Astrocyte of the spinal cord (primary cell): Measurements from ENCODE around the gene ZNF70.

ENCODE experiments used
- DNase-seq: peaks from one replicate; pipeline ENCODE4 v3.0.0; 2011; ENCODE audit warnings: low read depth, low spot score
- H3K4me3 ChIP-seq: 2 replicates; pipeline ENCODE4 v1.5.1; 2011; ENCODE audit warnings: low read depth, mild to moderate bottlenecking, low read length, moderate library complexity
- in situ Hi-C: cut with HindIII; loops from 2 replicates; pipeline ENCODE4 v1.10.0; 2017; ENCODE audit warnings: low sequenced_read_pairs
- TF ChIP-seq, protein P1 (sequence below): IDR thresholded peaks from 2 replicates; pipeline ENCODE4 v1.5.1; 2012; ENCODE audit warnings: low read depth, mild to moderate bottlenecking, low read length, inconsistent platforms

Gene ZNF70

GRCh38 chr22:23704829-23705228, 46.1 kb downstream of the ZNF70 start:
- no peak for DNase-seq
- TF ChIP-seq, protein P1, sequence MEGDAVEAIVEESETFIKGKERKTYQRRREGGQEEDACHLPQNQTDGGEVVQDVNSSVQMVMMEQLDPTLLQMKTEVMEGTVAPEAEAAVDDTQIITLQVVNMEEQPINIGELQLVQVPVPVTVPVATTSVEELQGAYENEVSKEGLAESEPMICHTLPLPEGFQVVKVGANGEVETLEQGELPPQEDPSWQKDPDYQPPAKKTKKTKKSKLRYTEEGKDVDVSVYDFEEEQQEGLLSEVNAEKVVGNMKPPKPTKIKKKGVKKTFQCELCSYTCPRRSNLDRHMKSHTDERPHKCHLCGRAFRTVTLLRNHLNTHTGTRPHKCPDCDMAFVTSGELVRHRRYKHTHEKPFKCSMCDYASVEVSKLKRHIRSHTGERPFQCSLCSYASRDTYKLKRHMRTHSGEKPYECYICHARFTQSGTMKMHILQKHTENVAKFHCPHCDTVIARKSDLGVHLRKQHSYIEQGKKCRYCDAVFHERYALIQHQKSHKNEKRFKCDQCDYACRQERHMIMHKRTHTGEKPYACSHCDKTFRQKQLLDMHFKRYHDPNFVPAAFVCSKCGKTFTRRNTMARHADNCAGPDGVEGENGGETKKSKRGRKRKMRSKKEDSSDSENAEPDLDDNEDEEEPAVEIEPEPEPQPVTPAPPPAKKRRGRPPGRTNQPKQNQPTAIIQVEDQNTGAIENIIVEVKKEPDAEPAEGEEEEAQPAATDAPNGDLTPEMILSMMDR = no peak
- in situ Hi-C loops = no loop called here
- no peak overlapping the region for H3K4me3 ChIP-seq

DNA sequence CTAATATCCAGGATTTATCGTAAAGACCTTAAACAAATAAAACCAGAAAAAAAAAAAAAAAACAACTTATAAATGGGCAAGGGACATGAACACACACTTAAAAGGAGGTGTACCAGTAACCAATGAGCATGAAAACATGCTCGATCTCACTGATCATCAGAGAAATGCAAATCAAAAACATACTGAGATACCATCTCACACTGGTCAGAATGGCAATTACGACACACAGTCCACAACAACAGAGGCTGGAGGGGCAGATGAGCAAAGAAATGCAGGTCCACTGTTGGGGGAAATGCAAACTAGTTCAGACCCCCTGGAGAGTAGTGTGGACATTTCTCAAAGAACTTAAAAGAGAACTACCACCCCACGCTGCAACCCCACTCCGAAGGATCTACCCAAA, 46.9 kb downstream of the ZNF70 start:
- TF ChIP-seq, protein P1 = no peak
- in situ Hi-C loops = no loop called here
- DNase-seq = no peak
- H3K4me3 ChIP-seq = no peak overlapping the region

DNA sequence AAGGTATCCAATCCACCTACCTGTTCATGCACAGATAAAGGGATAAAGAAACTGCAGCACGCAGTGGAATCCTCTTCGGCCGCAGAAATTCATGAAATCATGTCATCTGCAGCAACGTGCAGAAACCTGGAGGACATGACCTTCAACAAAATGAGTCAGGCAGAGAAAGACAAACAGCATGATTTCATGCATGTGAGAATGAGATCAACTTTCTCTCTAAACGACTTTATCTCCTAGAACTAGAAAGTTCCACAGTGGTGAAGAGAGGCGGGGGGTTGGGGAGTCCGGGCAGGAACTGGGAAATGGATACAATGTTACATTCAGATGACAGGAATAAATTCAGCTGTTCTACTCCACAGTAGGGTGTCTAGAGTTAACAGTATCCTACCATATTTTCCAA, 50.2 kb downstream of the ZNF70 start:
- H3K4me3 ChIP-seq = no peak overlapping the region
- in situ Hi-C loops = no loop called here
- TF ChIP-seq, protein P1 = no peak
- peak; percentile 56 for DNase-seq

DNA sequence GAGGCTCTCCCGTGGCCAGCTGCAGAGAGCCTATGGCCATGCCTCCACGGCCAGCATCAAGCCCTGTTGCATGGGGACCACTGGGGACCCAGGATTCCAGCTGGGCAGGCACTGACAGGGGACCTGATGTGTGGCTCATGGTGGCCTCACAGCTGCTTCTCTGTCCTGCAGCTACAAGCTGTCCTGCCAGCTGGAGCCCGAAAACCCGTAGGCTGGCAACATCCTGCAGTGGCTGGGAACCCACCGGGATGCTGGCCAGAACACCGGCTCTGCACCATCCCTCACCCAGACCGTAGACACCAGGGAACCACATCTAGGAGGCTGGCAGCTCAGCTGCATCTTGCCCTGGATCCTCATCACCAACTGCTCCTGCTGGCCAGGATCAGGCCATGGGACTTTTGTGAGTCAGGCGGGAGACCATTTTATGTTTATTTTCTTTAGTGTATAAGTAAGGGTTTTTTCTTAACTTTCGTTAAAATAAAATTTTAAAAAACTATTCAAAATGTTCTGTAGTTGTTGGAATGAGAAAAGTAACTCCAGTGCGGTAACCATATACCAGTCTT, 52.2 kb downstream of the ZNF70 start:
- no peak for DNase-seq
- TF ChIP-seq, protein P1 = no peak

GRCh38 chr22:23698094-23698493, 52.8 kb downstream of the ZNF70 start:
- in situ Hi-C loops = no loop called here
- DNase-seq = no peak
- TF ChIP-seq, protein P1 = no peak
- H3K4me3 ChIP-seq = no peak overlapping the region

More for the DNA sequence above, 52.2 kb downstream of the ZNF70 start:
- in situ Hi-C loops = no loop called here
- H3K4me3 ChIP-seq = no peak overlapping the region

DNA sequence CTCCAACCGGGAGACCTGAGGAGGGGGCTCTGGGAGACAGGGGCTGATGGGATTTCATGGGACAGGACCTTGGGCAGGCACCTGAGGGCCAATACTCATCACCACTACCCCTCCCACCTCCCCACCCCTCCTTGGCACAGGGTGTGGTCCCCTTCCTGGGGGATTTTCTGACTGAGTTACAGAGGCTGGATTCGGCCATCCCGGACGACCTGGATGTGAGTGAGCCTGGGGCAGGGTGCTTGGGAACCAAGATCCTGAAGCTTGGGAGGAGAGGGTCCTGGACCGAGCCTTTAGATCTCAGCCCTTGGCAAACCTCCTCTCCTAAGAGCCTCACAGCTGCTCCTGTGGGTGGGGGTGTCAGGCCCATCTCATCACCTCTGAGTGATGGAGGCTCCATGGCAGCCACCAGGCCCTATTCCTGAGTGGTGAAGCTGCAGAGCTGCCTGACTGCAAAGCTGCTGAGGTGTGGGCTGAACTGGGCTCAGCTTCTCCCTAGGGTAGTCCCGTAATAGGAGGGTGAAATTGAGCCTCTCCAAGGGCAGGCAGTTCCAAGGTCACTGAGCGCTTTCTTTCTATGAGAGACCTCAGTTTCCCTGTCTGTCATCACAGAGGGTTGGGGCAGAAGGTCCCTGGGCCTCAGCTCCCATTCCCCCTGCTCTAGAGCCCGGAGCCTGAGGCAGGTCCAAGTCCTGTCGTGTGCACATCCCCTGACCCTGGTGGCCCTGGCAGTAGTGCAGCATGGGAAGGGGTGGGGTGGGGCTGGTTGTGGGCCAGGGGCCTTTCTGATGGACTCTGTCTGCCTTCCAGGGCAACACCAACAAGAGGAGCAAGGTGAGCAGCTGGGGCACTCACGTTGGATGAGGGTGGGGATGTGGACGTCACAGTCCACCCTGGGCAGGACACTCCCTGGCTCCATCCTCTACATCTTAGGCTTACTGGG, 53.6 kb downstream of the ZNF70 start:
- in situ Hi-C loops = no loop called here
- TF ChIP-seq, protein P1 = no peak
- H3K4me3 ChIP-seq = no peak overlapping the region
- DNase-seq = no peak
